NCI-H2107 treated with DMSO at 0.1 percent for 48 hours (cell line): ENCODE results near the gene FAM171A2.

ENCODE experiments used
- DNase-seq: peaks from one replicate; lab custom pipeline; 2025; ENCODE audit not compliant: unreplicated experiment; lab: John Stamatoyannopoulos, UW

The FAM171A2 gene

DNA sequence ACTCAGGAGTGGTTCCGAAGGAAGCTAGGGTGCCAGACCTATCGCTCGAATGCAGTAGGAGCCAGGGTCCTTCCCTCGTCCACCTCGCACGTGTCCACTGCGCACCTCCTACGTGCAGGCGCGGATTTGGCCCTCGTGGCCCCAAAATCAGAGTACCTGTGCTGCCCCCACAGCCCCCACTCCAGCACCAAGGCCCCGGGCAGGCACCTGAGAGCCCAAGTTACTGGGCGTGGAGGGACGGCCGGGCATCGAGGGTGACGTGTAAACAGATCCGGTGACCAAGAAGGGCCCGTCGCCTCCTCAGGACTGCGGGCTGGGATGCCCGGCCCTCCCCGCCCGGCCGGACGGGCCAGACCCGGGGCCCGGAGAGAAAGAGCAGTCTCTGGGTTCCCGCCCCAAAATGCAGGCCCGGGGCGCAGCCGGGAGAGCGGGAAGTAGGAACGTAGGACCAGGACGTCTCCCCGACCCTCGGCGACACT lies 39.5 kb downstream of the FAM171A2 start:
- DNase-seq, result no peak

DNA sequence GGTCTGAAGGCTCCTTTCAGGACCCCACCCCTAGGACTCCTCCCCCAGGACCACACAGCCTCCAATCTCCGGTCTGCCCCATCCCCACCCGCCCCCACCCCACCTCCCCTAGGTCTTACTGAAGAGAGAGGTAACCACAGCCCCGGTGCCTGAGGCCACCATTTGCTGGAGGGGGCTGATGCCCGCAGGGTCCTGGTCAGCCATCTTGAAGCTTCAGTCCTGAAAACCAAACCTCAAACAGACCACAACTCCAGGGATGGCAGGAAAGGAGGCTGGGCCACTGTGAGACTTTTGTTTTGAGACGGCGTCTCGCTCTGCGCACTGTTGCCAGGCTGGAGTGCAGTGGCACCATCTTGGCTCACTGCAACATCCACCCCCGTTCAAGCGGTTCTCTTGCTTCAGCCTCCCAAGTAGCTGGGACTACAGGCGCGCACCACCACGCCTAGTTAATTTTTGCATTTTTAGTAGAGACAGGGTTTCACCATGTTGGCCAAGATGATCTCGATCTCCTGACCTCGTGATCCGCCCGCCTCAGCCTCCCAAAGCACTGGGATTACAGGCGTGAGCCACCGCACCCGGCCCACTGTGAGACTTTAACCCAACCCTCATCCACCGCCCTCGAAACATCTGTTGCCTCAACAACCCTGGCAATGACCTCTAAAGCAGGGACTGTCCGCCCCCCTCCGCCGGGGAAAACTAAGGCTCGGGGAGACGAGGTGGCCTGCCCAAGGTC lies 40.1 kb downstream of the FAM171A2 start:
- no peak for DNase-seq

DNA sequence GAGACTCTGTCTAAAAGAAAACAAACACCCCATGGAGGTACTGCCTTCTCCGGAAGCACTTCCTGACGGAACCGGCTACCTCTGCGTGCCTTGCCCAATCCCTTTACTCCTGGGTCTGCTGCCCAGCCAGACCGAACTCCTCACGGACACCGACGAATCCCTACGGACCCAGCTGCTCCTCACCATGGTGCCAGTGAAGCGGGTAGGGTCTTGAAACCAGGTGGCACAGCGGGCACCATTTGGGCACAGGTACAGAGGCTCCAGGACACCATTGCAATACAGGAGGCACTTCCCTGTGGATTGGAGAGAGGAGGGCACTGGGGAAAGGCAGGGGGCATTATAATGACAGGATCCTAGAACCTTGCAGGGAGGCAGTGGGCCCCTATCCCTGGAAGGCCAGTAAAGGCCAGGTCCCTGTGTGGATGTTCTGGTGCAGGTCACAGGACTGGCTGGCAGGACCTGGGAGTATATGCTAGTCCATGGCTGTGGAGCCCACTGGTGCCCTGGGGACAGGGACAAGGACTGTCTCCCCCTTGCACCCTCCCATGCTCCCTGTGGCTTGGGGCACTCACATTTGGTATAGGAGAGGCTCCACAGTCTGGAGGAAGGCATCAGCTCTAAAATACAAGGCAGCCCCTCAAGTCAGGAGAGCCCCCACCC lies 41.3 kb downstream of the FAM171A2 start:
- DNase-seq, result no peak

DNA sequence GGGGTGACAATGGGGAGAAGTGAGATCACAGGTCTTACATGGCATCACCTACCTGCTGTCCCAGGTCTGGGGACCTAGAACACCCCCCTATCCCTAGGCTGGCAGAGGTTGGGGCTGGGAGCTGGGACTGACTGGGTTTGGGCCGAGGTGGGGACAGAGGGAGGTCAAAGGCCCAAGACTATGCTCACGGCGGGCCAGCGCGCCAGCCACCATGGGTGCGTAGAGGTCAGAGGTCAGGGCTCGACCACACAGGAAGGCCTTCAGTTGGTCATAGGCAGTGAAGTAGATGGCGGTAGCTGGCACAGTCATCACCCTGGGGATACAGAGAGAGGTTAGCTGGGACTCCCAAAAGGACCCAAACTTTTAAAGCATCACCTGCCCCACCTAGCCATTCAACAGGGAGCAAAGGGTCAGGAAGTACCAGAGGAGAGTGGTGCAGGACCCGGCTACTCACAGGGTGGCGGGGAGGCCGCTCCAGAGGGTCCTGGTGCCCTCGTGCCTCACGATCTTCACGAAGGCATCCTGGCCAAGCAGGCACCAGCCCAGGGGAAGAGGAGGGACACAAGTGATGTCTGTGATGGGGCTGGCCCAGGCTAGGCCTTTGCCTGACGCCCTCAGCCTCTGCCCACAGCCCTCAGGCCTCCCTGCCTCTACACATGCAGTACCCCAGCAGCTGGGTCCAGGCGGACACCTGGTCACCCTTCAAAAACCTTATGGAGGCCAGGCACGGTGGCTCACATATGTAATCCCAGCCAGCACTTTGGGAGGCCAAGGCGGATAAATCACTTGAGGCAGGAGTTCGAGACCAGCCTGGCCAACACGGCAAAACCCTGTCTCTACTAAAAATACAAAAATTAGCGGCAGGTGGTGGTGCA lies 42.2 kb downstream of the FAM171A2 start:
- no peak for DNase-seq

DNA sequence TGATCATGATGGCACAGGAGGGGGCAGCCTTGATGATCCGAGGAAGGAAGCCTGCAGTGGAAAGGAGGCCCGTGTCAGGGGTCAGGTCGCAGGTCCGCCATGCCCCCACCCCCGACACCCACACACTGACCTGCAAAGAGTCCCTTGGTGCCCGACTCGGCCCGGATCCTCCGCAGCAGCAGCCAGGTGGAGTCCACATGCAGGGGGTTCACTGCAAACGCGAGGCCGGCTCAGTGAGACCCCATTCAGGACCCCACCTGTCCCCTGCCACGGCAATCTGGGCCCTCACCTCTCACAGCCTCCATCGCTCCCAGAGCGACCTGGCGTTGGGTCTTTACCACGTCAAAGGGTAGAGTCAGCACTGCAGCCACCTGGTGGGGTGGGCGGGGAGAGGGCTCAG lies 43.6 kb downstream of the FAM171A2 start:
- no peak for DNase-seq

DNA sequence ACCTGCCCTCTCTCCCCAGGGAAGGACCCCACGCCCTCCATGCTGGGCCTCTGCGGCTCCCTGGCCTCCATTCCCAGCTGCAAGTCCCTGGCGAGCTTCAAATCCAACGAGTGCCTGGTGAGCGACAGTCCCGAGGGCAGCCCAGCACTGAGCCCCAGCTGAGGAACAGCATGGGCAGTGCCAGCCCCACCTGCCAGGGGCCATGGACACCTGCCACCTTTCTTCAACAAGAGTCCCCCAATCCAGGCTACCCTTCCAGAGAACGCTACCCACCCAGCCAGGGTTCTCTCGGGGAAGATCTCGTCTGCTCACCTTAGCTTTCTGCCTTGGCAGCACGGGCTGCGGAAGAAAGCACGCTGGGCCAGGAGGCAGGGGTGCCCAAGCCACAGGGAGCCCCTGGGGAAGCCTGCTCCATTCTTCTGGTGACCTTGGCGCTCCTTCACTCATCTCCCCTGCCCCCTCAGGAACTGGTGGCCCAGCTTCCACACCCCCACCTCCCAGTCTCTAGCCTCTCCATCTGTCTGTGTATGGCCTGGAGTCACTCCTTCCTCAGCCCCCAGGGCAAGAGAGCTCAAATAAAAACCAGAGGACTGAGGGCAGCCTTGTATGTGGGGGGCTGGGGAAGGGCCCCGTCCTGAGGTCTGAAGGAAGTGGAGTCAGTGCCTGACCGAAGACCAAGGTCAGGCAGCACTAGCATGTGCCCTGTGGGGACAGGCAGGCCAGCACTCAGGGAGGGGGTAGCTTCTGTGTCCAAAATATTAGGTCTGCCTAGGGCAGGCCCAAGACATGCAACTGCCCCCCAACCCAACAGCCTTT lies 45.4 kb downstream of the FAM171A2 start:
- DNase-seq, result no peak

DNA sequence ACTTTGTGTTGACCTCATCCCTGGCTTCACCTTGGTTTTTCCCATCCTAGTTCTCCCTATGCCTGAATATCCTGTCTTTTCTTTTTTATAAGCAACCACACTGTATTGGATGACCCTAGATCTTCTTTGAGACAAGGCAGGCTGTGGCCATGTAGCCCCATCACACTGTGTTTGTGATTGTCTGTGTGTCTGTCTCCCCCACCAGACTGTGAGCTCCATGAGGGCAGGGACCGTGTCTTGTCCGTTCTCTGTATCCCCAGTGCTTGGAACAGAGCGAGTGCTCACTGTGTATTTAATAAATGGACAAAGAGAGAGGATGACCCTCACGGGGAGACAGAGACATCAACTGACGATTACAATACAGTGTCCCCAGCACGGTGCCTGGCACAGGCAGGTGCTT lies 46.1 kb downstream of the FAM171A2 start:
- DNase-seq, result no peak

DNA sequence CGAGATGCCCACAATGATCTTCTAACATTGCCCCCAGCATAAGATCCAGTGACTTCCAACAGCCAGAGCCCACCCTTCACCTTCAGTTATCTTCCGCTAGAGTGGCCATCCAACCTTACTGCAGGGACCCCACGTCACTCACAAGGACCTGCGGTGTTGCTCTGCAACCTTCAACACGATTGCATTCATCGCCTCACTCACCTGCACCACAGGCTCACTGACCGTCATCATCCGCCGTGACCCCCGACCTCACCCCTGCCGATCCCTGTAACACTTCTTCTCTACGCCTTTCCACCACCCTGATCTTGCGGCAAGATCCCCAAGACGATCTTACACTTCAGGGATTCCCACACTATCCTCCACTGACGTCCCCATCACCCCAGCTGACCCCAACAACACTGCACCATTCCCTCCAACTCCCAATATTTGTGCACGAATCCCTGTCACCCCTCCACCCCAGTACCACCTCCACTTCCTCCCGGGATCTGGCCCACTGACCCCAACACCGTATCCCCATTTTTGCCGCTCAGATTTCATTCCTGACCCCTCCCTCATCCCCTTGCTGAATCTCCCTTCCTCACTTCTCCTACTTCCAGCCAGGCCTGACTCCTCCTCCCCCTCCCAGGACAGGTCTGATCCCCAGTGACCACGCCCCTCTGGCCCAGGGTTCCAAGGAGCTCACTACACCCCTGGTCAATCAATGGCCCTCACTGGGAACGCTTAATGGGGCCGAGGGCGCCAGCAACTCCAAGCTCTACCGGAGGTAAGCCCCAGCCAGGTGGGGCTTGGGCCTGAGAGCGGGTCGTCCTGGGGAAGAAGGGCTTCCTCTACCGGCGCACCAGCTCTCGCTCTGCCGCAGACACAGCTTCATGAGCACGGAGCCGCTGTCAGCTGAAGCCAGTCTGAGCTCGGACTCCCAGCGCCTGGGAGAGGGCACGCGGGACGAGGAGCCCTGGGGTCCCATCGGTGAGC lies 47.6 kb downstream of the FAM171A2 start:
- DNase-seq, result no peak

DNA sequence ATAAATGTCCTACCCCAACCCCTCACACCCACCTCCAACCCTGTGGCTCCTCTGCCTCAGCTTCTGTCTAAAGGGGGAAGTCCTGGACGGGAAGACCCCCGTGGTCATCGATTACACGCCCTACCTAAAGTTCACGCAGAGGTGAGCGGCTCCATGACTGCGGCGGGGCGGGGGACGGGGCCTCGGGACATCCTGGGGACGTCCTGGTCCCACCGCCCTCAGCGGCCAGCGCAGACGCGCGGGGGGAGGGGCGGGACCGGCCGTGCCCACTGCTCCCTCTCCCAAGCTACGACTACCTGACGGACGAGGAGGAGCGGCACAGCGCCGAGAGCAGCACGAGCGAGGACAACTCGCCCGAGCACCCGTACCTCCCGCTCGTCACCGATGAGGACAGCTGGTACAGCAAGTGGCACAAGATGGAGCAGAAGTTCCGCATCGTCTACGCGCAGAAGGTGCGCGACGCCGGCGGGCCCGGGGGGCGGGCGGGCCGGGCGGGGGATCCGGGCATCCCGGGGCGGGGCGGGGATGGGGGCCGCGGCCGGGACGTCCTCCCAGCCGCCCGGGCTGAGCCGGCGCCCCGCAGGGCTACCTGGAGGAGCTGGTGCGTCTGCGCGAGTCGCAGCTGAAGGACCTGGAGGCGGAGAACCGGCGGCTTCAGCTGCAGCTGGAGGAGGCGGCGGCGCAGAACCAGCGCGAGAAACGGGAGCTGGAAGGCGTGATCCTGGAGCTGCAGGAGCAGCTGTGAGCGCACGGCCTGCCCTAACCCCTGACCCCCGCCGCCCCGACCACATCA lies 48.6 kb downstream of the FAM171A2 start:
- DNase-seq, result peak; percentile 45

DNA sequence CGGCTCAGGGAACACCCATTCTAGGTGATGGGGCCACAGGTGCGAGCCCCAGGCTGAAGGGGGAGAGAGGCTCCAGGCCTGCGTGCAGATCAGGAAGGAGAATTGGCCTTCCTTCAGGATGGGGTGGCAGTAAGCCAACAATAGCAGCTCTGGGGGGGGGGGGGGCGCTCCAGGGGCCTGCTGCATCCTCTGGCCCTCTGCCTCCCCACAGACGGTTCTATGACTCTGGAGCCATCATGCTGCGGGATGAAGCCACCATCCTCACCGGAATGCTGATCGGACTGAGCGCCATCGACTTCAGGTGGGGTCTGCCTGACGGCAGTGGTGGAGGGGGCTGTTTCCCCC lies 49.2 kb downstream of the FAM171A2 start:
- no peak for DNase-seq

DNA sequence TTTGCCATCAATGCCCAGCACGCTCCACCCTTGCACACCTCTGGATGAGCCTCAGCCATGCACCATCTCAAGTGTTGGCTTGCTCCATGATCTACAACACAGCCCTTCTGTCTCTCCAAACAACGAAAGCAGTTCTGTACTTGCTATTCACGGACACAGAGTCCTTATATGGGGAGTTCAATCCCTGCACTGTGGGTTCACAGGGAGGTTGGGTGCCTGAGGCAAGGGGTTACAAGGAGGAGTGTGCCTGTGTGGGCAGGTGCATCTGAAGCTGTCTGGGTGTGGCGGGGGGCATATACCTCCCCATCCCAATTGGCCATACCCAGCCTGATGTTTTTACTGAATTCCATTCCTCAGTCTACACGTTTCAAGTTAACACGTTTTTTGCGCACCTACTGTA lies 49.6 kb downstream of the FAM171A2 start:
- DNase-seq, result no peak

DNA sequence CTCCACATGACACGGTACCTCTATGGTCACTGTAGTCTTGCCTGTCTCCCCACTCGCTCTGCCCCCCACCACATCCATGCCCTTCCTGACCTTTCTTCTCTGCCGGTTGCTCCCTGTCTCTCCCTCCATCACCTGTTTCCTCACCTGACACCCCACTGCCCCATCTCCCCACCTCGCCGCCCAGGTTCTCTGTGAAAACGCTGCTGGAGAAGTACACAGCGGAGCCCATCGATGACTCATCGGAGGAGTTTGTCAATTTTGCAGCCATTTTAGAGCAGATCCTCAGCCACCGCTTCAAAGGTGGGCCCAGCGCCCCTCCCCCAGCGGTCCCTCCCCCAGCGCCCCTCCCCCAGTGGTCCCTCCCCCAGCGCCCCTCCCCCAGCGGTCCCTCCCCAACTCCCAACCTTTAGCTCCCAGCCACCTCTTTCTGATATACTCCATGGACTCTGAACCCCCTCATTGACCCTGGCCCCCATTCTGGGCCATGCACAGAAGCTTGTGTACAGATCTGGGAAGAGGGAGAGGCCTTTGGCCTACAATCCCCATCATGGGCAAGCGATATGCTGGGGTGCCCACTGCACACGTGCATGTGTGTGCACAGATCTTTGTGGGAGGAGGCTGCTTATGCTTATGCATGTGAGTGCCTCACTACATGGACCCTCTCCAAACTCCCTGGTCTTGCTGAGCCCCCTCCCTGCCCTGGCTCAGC lies 51.1 kb downstream of the FAM171A2 start:
- DNase-seq, result no peak

DNA sequence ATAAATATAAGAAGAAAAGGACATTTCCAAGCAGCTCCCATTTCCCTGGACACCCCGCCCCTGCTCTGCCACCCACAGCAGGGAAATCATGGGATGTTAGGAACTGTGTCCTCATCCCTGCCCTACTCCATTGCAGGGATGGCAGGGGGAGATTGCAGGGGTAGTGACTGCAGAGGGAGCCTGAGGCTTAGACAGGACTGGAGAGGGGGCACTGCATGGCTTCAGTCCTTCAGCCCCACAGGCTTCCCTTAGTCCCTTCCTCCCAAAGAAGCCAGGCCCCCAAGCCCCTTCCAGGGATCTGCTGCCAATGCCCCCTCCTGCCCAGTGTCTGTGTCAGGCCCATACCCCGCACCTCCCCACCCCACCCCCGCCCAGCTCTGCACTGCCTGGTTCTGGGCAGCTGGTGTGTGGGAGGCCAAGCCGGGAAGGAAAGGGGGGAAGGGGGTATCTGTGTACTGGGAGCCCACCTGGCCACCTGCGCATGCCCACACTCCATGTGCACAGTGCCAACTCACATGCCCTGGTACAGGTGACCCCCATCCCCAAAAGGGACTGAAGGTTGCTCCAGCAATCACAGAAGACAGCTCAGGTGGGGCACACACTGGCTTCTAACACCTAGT lies 52.0 kb downstream of the FAM171A2 start:
- DNase-seq, result no peak

DNA sequence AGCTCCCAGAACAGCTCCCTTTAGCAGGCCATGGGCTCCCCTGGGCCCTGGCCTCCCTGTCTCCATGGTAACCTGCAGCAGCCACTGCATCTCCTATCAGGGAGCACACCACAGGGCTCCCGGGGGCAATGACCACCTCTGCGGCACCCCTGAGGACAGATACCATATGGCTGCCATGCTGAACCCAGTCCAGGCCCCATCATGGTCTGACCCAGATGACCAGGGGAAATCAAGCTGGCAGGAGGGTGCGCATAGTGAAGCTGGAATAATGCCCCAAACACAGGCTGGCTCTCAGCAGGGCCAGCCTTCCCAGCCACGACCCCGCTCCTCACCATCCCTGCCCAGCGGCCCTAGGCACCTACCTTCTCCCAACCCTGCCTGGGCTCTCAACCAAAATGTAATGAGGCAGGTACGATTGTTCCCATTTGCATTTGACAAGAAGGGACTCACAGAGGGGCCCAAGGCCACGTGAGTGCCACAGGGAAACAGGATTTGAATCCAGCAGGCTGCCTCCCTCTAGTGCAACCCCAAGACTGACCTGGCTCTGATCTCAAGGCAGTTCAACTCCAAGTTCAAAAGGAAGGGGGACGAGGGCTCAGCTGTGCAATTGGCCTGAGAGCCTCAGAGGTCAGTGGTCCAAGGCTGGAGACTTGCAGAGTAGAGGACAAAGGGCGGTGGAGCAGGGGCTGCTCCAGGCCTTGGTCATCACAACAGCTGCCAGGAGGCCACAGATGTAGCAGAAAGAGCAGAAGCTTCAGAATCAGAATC lies 52.9 kb downstream of the FAM171A2 start:
- DNase-seq, result no peak

DNA sequence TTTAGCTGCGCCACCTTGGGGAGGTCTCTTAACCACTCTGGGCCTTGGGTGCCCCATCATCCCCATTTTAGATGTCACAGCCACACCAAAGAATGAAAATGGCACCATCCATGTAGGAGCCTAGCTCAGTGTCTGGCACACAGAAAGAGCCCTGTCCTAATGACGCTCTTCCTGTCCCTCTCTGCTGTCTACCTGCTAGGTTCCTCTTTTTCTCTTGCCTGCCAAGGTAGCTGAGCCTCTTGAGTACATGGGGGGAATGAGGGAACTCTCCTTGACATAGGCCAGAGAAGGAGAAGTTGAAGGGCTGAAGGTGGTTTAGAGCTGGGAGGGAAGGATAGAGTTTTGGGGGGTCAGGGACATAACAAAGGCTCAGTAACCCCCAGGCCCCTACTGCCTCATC lies 53.5 kb downstream of the FAM171A2 start:
- no peak for DNase-seq

DNA sequence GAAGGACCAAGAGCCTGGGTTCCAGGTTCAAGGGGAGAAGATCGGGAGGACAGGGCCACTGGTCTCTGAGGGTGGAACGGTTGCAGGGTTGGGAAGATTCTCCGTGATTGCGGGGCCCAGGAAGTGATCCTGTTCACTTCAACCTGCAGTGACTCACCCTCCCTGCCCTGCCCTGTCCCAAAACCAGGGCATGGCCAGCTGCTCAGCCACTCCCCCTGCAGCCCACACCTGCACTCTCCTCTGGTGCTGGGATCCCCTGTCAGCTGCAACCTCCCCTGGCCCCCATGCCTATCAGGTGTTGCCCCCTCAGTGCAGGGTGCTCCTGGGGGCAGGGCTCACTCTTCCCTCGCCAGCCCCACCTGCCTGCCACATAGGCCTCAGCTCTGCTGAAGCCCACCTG lies 54.2 kb downstream of the FAM171A2 start:
- DNase-seq, result no peak

DNA sequence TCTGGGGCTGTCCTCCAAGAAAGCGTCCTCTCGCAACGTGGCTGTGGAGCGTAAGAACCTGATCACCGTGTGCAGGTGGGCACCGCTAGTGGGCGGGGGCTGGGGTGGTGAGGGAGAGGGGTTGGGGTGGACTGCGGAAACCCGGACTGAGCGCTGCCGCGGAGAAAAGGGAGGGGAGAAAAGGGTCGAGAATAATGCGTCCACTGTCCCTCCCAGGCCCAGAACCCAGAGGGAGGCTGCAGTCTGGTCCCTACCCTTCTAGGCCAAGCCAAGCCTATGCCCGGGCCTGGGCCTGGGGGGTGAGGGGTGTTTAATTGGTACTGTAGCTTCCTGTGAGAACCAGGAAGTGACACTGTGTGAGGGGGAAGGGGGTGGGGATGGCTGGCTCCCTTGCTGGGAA lies 54.8 kb downstream of the FAM171A2 start:
- no peak for DNase-seq
